Activated CD8-positive, alpha-beta memory T cell treated with anti-CD3 and anti-CD28 coated beads, Interleukin-2, amount 50 U/mL, for 48 hours (primary cell): Measurements from ENCODE around the gene PHF10.
"Not testable (repeated sequence)": the region's sequence is repeated elsewhere in the genome, so short reads cannot be mapped to it uniquely, and the experiment has no call there.

ENCODE experiments used
- DNase-seq: peaks from one replicate; pipeline ENCODE4 v3.0.0-alpha.2; 2020

The PHF10 gene

GRCh38 chr6:169724494-169725124, at the start of gene PHF10:
PHF10 (minus strand) TSS chr6:169724500; CDS start chr6:169723931, 569 bp downstream.
- peak; percentile 83 for DNase-seq

GRCh38 chr6:169766921-169767736, 42.8 kb upstream of the PHF10 start:
- DNase-seq = no peak

- no peak for DNase-seq
Observed at GRCh38 chr6:169766232-169766631, 41.9 kb upstream of the PHF10 start.

- DNase-seq = not testable (repeated sequence)
Observed at GRCh38 chr6:169765789-169766188, 41.5 kb upstream of the PHF10 start.

- no peak for DNase-seq
Observed at GRCh38 chr6:169763881-169764280, 39.6 kb upstream of the PHF10 start.

- DNase-seq = no peak
Observed at GRCh38 chr6:169763308-169763707, 39.0 kb upstream of the PHF10 start.

- no peak for DNase-seq
Observed at GRCh38 chr6:169755162-169755561, 30.9 kb upstream of the PHF10 start.

- DNase-seq = no peak
Observed at GRCh38 chr6:169752074-169752623, 27.8 kb upstream of the PHF10 start.

GRCh38 chr6:169751242-169752073, 27.2 kb upstream of the PHF10 start, which contains the start of the genes DYNLT2 and ERMARD:
DYNLT2 (minus strand) TSS chr6:169751572; CDS start chr6:169751458, 114 bp downstream.
ERMARD (plus strand) TSS chr6:169751622; CDS start chr6:169751658, 36 bp downstream.
- peak; percentile 98 for DNase-seq

- no peak for DNase-seq
Observed at GRCh38 chr6:169746556-169746955, 22.3 kb upstream of the PHF10 start.

GRCh38 chr6:169745405-169745804, 21.1 kb upstream of the PHF10 start:
- DNase-seq = no peak

GRCh38 chr6:169741344-169741743, 17.0 kb upstream of the PHF10 start:
- no peak for DNase-seq

- DNase-seq = no peak
Observed at GRCh38 chr6:169738976-169739529, 14.8 kb upstream of the PHF10 start.

- DNase-seq = no peak
Observed at GRCh38 chr6:169738204-169738975, 14.1 kb upstream of the PHF10 start.

GRCh38 chr6:169729961-169730360, 5.7 kb upstream of the PHF10 start:
- DNase-seq = no peak

GRCh38 chr6:169726963-169727362, 2.7 kb upstream of the PHF10 start:
- DNase-seq = no peak

- no peak for DNase-seq
Observed at GRCh38 chr6:169726049-169726400, 1.7 kb upstream of the PHF10 start.

- DNase-seq = peak; percentile 66
Observed at GRCh38 chr6:169725125-169726048, 1.1 kb upstream of the PHF10 start.

GRCh38 chr6:169723991-169724493, 258 bp downstream of the PHF10 start:
- DNase-seq = peak; percentile 69

GRCh38 chr6:169723200-169723909, 945 bp downstream of the PHF10 start:
- peak; percentile 84 for DNase-seq
